ENCODE measurements around the gene BEND3. TPM values are rescaled to one million over a fixed set of nuclear protein-coding genes. Genes with fewer than 3 reads are reported as not detected.

The BEND3 gene
- total RNA-seq, 1 experiment from 2014 or later, result 70.2 TPM

DNA sequence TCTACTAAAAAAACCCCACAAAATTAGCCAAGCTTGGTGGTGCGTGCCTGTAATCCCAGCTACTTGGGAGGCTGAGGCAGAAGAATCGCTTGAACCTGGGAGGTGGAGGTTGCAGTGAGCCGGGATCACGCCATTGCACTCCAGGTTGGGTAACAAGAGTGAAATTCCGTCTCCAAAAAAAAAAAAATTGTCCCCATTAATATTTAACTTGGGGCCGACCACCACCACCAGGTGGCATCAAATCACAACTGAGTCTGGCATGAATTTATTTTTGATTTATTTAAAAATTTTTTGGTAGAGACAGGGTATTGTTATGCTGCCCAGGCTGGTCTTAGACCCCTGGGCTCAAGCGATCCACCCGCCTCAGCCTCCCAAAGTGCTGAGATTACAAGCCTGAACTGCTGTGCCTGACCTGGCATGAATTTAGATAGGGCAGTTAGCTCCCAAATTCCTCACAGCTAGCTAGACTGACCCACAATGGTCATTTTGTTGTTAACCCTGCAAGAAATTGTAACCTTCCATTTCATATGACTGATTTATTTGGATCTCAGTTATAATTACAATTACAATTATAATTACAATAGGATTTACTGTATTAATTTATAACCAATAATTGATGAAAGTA is 17.1 kb upstream of the BEND3 start:
- no peak overlapping the region for H3K4ac ChIP-seq (ENCODE audit: low read depth, low read length)
- H3K27ac ChIP-seq (ENCODE audit: insufficient read length, low read depth, low read length), result no peak overlapping the region
- H4K8ac ChIP-seq (replicated peaks; ENCODE audit: insufficient read length, low read depth, low read length), result no peak overlapping the region
- H3K9ac ChIP-seq (ENCODE audit: extremely low read depth, insufficient read length, low read length), result no peak overlapping the region
- H2BK120ac ChIP-seq (ENCODE audit: low read depth, low read length, poor library complexity, severe bottlenecking), result no peak overlapping the region
- TF ChIP-seq, protein P1, sequence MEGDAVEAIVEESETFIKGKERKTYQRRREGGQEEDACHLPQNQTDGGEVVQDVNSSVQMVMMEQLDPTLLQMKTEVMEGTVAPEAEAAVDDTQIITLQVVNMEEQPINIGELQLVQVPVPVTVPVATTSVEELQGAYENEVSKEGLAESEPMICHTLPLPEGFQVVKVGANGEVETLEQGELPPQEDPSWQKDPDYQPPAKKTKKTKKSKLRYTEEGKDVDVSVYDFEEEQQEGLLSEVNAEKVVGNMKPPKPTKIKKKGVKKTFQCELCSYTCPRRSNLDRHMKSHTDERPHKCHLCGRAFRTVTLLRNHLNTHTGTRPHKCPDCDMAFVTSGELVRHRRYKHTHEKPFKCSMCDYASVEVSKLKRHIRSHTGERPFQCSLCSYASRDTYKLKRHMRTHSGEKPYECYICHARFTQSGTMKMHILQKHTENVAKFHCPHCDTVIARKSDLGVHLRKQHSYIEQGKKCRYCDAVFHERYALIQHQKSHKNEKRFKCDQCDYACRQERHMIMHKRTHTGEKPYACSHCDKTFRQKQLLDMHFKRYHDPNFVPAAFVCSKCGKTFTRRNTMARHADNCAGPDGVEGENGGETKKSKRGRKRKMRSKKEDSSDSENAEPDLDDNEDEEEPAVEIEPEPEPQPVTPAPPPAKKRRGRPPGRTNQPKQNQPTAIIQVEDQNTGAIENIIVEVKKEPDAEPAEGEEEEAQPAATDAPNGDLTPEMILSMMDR (conservative IDR thresholded peaks at IDR 0.05), result peak; percentile 68
- H3K23me2 ChIP-seq (ENCODE audit: insufficient read length, low read depth, low read length, poor library complexity, severe bottlenecking), result no peaks in the 10 kb centered on the region
- H4K91ac ChIP-seq (ENCODE audit: insufficient read length, low read depth, low read length), result no peak overlapping the region
- H3K27ac Mint-ChIP-seq, result no peak overlapping the region
- DNase-seq, result no peak
- H3K79me1 ChIP-seq (ENCODE audit: insufficient read depth, low read depth, low read length, poor library complexity, severe bottlenecking), result no peaks in the 10 kb centered on the region
- peaks cover 15 to 20% of the 10 kb centered on the region in 2 experiments for H3K4me1 Mint-ChIP-seq
- no peak overlapping the region for H3K4me3 Mint-ChIP-seq
- H3K23ac ChIP-seq (ENCODE audit: insufficient read length, low read depth, low read length), result no peak overlapping the region
- no peak overlapping the region for H3T11ph ChIP-seq (ENCODE audit: low read length)
- H3K4me2 ChIP-seq (ENCODE audit: insufficient read depth, insufficient read length, low read length), result no peak overlapping the region
- no peaks in the 10 kb centered on the region for H3K79me2 ChIP-seq (ENCODE audit: insufficient read depth, low read length)
- H2BK15ac ChIP-seq (ENCODE audit: low read depth, low read length), result no peak overlapping the region
- H2BK20ac ChIP-seq (ENCODE audit: low read depth, low read length, poor library complexity, severe bottlenecking), result no peak overlapping the region
- H4K20me1 ChIP-seq (ENCODE audit: control insufficient read depth, insufficient read depth, insufficient read length), result no peaks in the 10 kb centered on the region
- H3K27me3 ChIP-seq (ENCODE audit: insufficient read depth, low read length), result no peaks in the 10 kb centered on the region
- no peaks in the 10 kb centered on the region for H3K27me3 Mint-ChIP-seq (ENCODE audit: low read depth)
- no peak overlapping the region for H3K14ac ChIP-seq (ENCODE audit: insufficient read depth, low read length)
- H2BK12ac ChIP-seq (ENCODE audit: insufficient read length, low read depth, low read length), result no peak overlapping the region
- H2AK5ac ChIP-seq (ENCODE audit: insufficient read length, low read length), result no peak overlapping the region
- H3K18ac ChIP-seq (ENCODE audit: insufficient read length, low read depth, low read length), result no peak overlapping the region
- peaks cover 8% of the 10 kb centered on the region; the same call in 1 of the 2 replicates for H3K4me1 ChIP-seq (ENCODE audit: insufficient read depth, low read length)
- no peak overlapping the region for H3K56ac ChIP-seq (ENCODE audit: insufficient read length, low read depth, low read length)
- no CpG with 5 or more reads among the region's 8 CpGs for WGBS (ENCODE audit: extremely low coverage, insufficient read length, low lambda C conversion rate)
- H3K9me3 ChIP-seq (ENCODE audit: control insufficient read depth, low read depth, low read length), result no peaks in the 10 kb centered on the region
- peaks cover 0 to 11% (median 0%) of the 10 kb centered on the region in 3 experiments; a peak in 1 of 7 replicates for H3K36me3 Mint-ChIP-seq (ENCODE audit: insufficient read depth in 1 of 3, low read depth in 3 of 3)
- H3K9me3 Mint-ChIP-seq, result peaks cover 3 to 4% of the 10 kb centered on the region in 2 experiments; a peak in 3 of 5 replicates
- no peak overlapping the region for H2BK5ac ChIP-seq (ENCODE audit: insufficient read length, low read length)
- H2AFZ ChIP-seq (ENCODE audit: low read length), result no peak overlapping the region
- H4K5ac ChIP-seq (ENCODE audit: insufficient read length, low read depth, low read length), result no peak overlapping the region

All from H9 (cell line).